GM12872 (cell line): ENCODE results near the gene IGHMBP2.

Experiments used
- TF ChIP-seq, protein P1 (sequence below): IDR thresholded peaks from 3 replicates; pipeline ENCODE4 v1.5.1; 2011; ENCODE audit warnings: low read depth, mild to moderate bottlenecking, low read length, moderate library complexity; ENCODE audit not compliant: insufficient read depth

The IGHMBP2 gene

DNA sequence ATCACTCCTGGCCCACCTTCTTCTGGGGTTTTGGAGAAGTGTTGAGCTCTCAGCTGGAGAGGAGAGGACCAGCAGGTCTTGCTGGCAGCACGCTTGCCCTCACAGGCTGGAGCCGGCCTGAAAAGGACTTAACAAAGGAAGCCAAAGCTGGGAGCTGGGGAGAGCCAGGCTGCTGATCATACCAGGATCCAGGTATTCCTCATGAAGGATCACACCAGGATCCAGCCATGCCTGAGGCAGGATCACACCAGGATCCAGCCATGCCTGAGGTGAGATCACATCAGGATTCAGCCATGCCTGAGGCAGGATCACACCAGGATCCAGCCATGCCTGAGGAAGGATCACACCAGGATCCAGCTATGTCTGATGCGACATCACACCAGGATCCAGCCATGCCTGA, 60.1 kb downstream of the IGHMBP2 start:
- TF ChIP-seq, protein P1, sequence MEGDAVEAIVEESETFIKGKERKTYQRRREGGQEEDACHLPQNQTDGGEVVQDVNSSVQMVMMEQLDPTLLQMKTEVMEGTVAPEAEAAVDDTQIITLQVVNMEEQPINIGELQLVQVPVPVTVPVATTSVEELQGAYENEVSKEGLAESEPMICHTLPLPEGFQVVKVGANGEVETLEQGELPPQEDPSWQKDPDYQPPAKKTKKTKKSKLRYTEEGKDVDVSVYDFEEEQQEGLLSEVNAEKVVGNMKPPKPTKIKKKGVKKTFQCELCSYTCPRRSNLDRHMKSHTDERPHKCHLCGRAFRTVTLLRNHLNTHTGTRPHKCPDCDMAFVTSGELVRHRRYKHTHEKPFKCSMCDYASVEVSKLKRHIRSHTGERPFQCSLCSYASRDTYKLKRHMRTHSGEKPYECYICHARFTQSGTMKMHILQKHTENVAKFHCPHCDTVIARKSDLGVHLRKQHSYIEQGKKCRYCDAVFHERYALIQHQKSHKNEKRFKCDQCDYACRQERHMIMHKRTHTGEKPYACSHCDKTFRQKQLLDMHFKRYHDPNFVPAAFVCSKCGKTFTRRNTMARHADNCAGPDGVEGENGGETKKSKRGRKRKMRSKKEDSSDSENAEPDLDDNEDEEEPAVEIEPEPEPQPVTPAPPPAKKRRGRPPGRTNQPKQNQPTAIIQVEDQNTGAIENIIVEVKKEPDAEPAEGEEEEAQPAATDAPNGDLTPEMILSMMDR: no peak

DNA sequence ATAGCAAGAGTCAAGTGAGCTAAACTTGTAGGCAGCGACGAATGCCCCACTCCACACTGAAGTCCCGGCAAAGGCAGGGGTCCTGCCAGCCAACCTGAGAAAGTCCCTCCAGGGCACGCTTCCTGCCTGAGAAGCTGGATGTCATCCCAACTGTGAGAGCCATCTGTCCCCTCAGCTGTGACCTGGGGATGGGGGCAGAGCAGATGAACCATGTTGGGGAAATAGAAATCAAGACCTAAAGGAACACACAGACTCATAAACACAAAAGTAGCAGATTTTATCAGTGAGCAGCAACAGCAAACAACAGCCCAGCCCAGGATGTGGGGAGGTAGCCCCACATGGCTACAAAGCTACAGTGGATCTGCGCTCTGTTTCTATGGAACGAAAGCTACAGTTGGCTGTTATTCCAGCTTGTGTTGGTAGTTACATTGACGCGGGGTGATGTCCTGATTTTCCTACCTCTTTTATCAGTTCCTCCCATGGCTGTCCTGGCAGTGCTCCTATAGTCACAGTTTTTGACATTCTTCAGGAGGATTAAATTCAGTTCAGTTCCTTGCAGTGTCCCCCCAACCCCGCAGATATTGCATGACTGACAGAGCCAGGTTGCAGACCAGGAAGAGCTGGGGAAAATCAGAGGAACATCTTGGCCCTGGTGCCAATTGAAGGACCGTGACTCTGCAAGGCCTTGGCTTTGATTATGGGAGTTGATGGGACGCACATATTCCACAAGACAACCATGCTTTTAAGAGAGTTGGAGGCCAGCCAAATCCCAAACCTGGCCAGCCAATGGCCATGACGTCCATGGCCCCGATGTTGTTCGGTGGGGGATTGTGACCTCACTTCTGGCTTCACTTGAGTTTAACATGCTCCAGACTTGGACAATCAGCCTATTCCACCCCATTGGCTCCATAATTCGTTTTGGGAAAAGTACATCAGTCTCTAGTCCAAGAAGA, 62.5 kb downstream of the IGHMBP2 start:
- TF ChIP-seq, protein P1: no peak

DNA sequence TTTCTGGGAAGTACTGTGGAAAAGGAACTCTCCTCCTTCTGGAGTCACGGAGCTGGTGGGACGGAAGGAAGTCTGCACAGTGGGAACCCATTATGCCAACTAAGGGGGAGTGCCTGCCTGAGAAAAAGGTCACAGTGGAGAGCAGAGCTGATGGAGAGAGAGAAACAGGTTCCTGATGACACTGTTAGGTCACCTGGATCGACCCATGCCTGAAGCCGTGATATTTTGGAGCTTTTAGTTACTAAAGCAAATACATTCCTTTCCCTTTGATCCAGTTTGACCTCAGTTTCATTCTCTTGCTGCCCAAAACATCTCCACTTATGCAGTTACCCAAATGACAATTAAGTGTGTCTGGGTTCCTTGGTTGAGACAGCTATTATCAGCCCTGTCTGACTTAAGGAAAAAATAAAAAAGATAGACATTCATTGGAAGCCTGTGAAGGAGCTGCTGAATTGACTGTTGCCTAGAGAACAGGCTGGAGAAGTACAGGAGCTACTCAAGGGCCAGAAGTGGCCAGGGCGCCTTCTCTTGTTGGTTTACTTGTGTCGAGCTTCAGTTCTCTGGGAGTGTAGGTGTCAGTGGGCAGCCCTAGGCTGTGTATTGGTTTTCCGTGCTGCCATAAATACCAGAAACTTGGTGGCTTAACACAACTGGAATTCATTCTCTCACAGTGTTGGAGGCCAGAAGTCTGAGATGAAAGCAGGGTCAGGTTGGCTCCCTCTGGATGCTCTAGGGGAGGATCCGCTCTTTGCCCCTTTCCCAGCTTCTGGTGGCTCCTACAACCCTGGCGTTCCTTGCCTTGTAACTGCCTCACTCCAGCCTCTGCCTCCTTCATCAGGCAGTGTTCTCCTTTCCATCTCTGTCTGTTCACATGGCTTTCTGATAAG, 63.4 kb downstream of the IGHMBP2 start:
- TF ChIP-seq, protein P1: no peak

DNA sequence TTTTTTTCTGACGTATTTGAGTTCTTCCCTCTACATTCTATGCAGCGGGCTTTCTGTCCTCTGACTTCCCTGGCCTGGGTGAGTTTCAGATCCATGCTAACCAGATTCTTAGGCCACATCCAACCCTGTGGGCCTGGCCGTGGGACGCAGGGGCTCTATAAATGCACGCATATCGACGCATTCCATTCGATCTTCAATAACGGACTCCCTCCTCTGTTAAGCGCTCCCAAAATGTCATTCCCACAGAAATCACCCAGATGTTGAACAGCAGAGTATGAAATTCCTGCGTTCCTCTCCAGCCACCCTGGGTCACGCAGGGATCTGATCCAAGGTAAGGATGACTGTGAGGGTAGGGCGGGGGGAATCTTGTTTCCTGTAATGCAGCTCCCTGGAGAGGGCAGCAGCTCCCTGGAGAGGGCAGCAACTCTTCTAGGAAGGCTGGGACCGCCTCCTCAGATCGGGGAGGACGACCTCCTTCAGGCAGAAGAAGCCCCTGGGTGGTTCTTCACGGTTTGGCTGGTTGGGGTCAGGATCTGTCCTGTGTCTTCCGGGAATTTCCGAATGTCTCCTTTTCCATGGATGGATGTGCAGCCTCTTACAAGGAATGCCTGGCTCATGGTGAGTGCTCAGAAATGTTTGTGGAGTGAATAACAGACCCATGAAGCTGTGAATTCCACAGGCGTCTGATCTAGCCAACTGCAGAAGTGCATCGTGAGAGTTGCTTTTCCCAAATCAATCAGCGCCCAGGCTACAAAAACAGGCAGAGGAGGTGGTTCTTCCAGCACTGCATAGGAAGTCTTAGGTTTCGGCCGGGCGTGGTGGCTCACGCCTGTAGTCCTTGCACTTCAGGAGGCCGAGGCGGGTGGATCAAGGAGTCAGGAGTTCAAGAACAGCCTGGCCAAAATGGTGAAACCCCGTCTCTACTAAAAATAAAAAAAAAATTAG, 64.9 kb downstream of the IGHMBP2 start:
- TF ChIP-seq, protein P1: no peak

DNA sequence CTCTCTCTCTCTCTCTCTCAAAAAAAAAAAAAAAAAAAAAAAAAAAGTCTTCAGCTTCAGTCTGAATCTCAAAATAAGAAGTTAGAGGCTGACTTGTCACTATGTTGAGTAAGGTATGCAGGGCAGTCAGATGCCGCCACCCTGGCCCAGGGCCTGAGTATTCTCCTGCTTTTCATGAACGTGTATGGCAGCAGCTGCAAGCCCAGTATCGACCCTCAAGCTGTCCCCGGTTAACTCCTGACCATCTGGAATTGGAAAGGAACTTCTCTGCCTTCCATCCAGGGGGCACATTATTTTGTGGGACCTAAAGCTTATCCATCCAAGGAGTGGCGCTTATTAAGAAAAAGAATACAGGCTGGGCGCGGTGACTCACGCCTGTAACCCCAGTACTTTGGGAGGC, 65.7 kb downstream of the IGHMBP2 start:
- TF ChIP-seq, protein P1: no peak

GRCh38 chr11:68970921-68971636, 67.4 kb downstream of the IGHMBP2 start:
- TF ChIP-seq, protein P1: no peak
